Hepatocyte (in vitro differentiated cells): ENCODE measurements around the gene ACSM2A. TPM values are rescaled to one million over a fixed set of nuclear protein-coding genes. Genes with fewer than 3 reads are reported as not detected.
"Not testable (repeated sequence)": the region's sequence is repeated elsewhere in the genome, so short reads cannot be mapped to it uniquely, and the experiment has no call there.

ENCODE experiments used
- DNase-seq: peaks from one replicate; pipeline ENCODE4 v3.0.0-alpha.2; 2016; ENCODE audit warnings: low spot score
- H2AFZ ChIP-seq: fragments of 200-600 bp; sonication (generic); 2 replicates; pipeline ENCODE4 v1.6.0; 2016; ENCODE audit warnings: antibody characterized with exemption, mild to moderate bottlenecking
- H3K27ac ChIP-seq: fragments of 200-600 bp; sonication (generic); 2 replicates; pipeline ENCODE4 v1.5.1; 2016; ENCODE audit warnings: mild to moderate bottlenecking
- H3K27me3 ChIP-seq: fragments of 200-600 bp; sonication (generic); 2 replicates; pipeline ENCODE4 v1.6.1; 2016
- H3K36me3 ChIP-seq: fragments of 200-600 bp; sonication (generic); replicated peaks from 2 replicates; pipeline ENCODE4 v1.5.1; 2016; ENCODE audit warnings: low read depth; ENCODE audit not compliant: insufficient read depth
- H3K4me1 ChIP-seq: fragments of 200-600 bp; sonication (generic); 2 replicates; pipeline ENCODE4 v1.5.1; 2016; ENCODE audit warnings: mild to moderate bottlenecking, moderate library complexity; ENCODE audit not compliant: insufficient read depth
- H3K4me2 ChIP-seq: fragments of 200-600 bp; sonication (generic); 2 replicates; pipeline ENCODE4 v1.6.0; 2016
- H3K4me3 ChIP-seq: fragments of 200-600 bp; sonication (generic); 2 replicates; pipeline ENCODE4 v1.5.1; 2016; ENCODE audit warnings: mild to moderate bottlenecking
- H3K79me2 ChIP-seq: fragments of 200-600 bp; sonication (generic); 2 replicates; pipeline ENCODE4 v1.6.0; 2017; ENCODE audit warnings: mild to moderate bottlenecking
- H3K9me2 ChIP-seq: fragments of 200-600 bp; sonication (generic); replicated peaks from 2 replicates; pipeline ENCODE4 v1.6.0; 2017; ENCODE audit warnings: mild to moderate bottlenecking; ENCODE audit not compliant: insufficient read depth
- H3K9me3 ChIP-seq: fragments of 200-600 bp; sonication (generic); 2 replicates; pipeline ENCODE4 v1.5.1; 2016; ENCODE audit warnings: low read depth, mild to moderate bottlenecking
- H4K20me1 ChIP-seq: fragments of 200-600 bp; sonication (generic); 2 replicates; pipeline ENCODE4 v1.6.0; 2016; ENCODE audit warnings: mild to moderate bottlenecking; ENCODE audit not compliant: insufficient read depth, poor library complexity, severe bottlenecking
- CTCF ChIP-seq: fragments of 200-600 bp; sonication (generic); IDR thresholded peaks from 2 replicates; pipeline ENCODE4 v1.5.1; 2016; ENCODE audit warnings: antibody characterized with exemption, mild to moderate bottlenecking; ENCODE audit not compliant: poor library complexity
- EZH2 ChIP-seq: fragments of 200-600 bp; sonication (generic); IDR thresholded peaks from 2 replicates; pipeline ENCODE4 v1.6.1; 2016; ENCODE audit warnings: antibody characterized with exemption, mild to moderate bottlenecking, borderline replicate concordance
- EZH2phosphoT487 ChIP-seq: fragments of 200-600 bp; sonication (generic); IDR thresholded peaks from one replicate; pipeline ENCODE4 v1.6.1; 2018; ENCODE audit warnings: antibody characterized with exemption, mild to moderate bottlenecking, low read depth, moderate library complexity; ENCODE audit not compliant: unreplicated experiment, severe bottlenecking
- whole genome bisulfite sequencing: methylation state at CpG from one replicate; pipeline ENCODE4 v1.1.6; 2016; ENCODE audit warnings: low lambda C conversion rate; ENCODE audit errors: missing lambda C conversion rate; 5-methylcytosine and 5-hydroxymethylcytosine counted together
- polyA plus RNA-seq: library from polyadenylated mRNA; unstranded; fragments of >200 nt; fragmentation: Nextera tagmentation; extraction: Ambion mirVana; gene quantifications from 2 replicates; pipeline ENCODE4 v1.2.1, GENCODE V29; 2016
- total RNA-seq: library from RNA; depleted of rRNA; stranded (reverse); fragments of >200 nt; gene quantifications from 2 replicates; pipeline ENCODE4 v1.2.3, GENCODE V29; 2014

Gene ACSM2A
- total and polyA plus RNA-seq, 2 experiments from 2014 or later = 27.6 to 33.5 TPM

GRCh38 chr16:20440731-20441130 is 10.6 kb upstream of the ACSM2A start:
- H3K4me1 ChIP-seq, H3K9me3 ChIP-seq, H3K9me2 ChIP-seq, H4K20me1 ChIP-seq, H3K4me3 ChIP-seq, H3K4me2 ChIP-seq, H2AFZ ChIP-seq, H3K79me2 ChIP-seq, H3K27me3 ChIP-seq, DNase-seq, H3K36me3 ChIP-seq: not testable (repeated sequence)
- H3K27ac ChIP-seq = peak overlapping the region; percentile 76
- 73% methylated on average over 1 of the region's 1 CpG for WGBS

GRCh38 chr16:20441191-20441590 is 10.1 kb upstream of the ACSM2A start:
- Histone ChIP-seq H3K4me3 (no peak overlapping the region), H3K27me3 (no peaks in the 10 kb centered on the region), H3K4me1 (no peaks in the 10 kb centered on the region), H3K9me2 (no peaks in the 10 kb centered on the region), H3K36me3 (no peaks in the 10 kb centered on the region), H3K79me2 (no peaks in the 10 kb centered on the region), H3K27ac (peak overlapping the region; percentile 76), H4K20me1 (no peaks in the 10 kb centered on the region), H3K4me2 (no peak overlapping the region), H2AFZ (no peak overlapping the region), H3K9me3 (no peaks in the 10 kb centered on the region)
- no peak for DNase-seq
- TF ChIP-seq EZH2phosphoT487 (no peak), CTCF (no peak), EZH2 (no peak)
- WGBS = 77% methylated on average over 3 of the region's 3 CpGs

GRCh38 chr16:20441859-20442258 is 9.5 kb upstream of the ACSM2A start:
- not testable (repeated sequence) for DNase-seq, H3K9me2 ChIP-seq, H2AFZ ChIP-seq, H3K4me1 ChIP-seq, H4K20me1 ChIP-seq, H3K79me2 ChIP-seq, H3K4me3 ChIP-seq, H3K36me3 ChIP-seq, H3K9me3 ChIP-seq, H3K27ac ChIP-seq, H3K4me2 ChIP-seq, H3K27me3 ChIP-seq
- WGBS = 94% methylated on average over 3 of the region's 4 CpGs

GRCh38 chr16:20446652-20447393 is 4.5 kb upstream of the ACSM2A start:
- no CpG with 5 or more reads among the region's 3 CpGs for WGBS
- H3K4me2 ChIP-seq, H3K4me3 ChIP-seq, H2AFZ ChIP-seq, H3K9me3 ChIP-seq, H3K4me1 ChIP-seq, H3K36me3 ChIP-seq, DNase-seq, H3K27me3 ChIP-seq, H4K20me1 ChIP-seq, H3K79me2 ChIP-seq, H3K27ac ChIP-seq, H3K9me2 ChIP-seq: not testable (repeated sequence)

GRCh38 chr16:20453633-20454032 is 2.3 kb downstream of the ACSM2A start:
- not testable (repeated sequence) for H3K4me2 ChIP-seq, H3K36me3 ChIP-seq, H3K9me3 ChIP-seq, H3K27me3 ChIP-seq, H3K9me2 ChIP-seq, H3K4me1 ChIP-seq, H3K4me3 ChIP-seq, H4K20me1 ChIP-seq, H2AFZ ChIP-seq, DNase-seq, H3K27ac ChIP-seq, H3K79me2 ChIP-seq
- 85% methylated on average over 4 of the region's 5 CpGs for WGBS

- 88% methylated on average over 2 of the region's 2 CpGs for WGBS
These were observed 7.9 kb downstream of the ACSM2A start for GRCh38 chr16:20459227-20459626.

GRCh38 chr16:20460313-20460712 is 9.0 kb downstream of the ACSM2A start:
- H3K36me3 ChIP-seq, H4K20me1 ChIP-seq, H2AFZ ChIP-seq, H3K9me2 ChIP-seq, H3K79me2 ChIP-seq, H3K27me3 ChIP-seq, H3K27ac ChIP-seq, H3K4me1 ChIP-seq, H3K4me3 ChIP-seq, H3K9me3 ChIP-seq, DNase-seq, H3K4me2 ChIP-seq: not testable (repeated sequence)
- WGBS = 84% methylated on average over 3 of the region's 4 CpGs

More at GRCh38 chr16:20459227-20459626, 7.9 kb downstream of the ACSM2A start:
- H3K9me3 ChIP-seq, H3K27me3 ChIP-seq, H3K79me2 ChIP-seq, H3K27ac ChIP-seq, DNase-seq, H3K4me1 ChIP-seq, H2AFZ ChIP-seq, H3K9me2 ChIP-seq, H3K36me3 ChIP-seq, H4K20me1 ChIP-seq, H3K4me2 ChIP-seq, H3K4me3 ChIP-seq: not testable (repeated sequence)

- not testable (repeated sequence) for H3K27ac ChIP-seq, H3K9me3 ChIP-seq, H4K20me1 ChIP-seq, DNase-seq, H2AFZ ChIP-seq, H3K79me2 ChIP-seq, H3K27me3 ChIP-seq, H3K4me3 ChIP-seq, H3K36me3 ChIP-seq, H3K4me2 ChIP-seq, H3K9me2 ChIP-seq, H3K4me1 ChIP-seq
These were observed 17.6 kb downstream of the ACSM2A start for GRCh38 chr16:20468954-20469353.
